Stimulated activated CD8-positive, alpha-beta memory T cell treated with anti-CD3 and anti-CD28 coated beads, Interleukin-7, amount 100 ng/mL, for 48 hours (primary cell): Measurements from ENCODE around the gene MED10.

Source experiments
- DNase-seq, 2 donors: peaks; one replicate each; pipeline ENCODE4 v3.0.0-alpha.2; 2020; ENCODE audit warnings: low read depth in 1 of 2; ENCODE audit errors: extremely low read depth in 1 of 2

MED10 gene

DNA sequence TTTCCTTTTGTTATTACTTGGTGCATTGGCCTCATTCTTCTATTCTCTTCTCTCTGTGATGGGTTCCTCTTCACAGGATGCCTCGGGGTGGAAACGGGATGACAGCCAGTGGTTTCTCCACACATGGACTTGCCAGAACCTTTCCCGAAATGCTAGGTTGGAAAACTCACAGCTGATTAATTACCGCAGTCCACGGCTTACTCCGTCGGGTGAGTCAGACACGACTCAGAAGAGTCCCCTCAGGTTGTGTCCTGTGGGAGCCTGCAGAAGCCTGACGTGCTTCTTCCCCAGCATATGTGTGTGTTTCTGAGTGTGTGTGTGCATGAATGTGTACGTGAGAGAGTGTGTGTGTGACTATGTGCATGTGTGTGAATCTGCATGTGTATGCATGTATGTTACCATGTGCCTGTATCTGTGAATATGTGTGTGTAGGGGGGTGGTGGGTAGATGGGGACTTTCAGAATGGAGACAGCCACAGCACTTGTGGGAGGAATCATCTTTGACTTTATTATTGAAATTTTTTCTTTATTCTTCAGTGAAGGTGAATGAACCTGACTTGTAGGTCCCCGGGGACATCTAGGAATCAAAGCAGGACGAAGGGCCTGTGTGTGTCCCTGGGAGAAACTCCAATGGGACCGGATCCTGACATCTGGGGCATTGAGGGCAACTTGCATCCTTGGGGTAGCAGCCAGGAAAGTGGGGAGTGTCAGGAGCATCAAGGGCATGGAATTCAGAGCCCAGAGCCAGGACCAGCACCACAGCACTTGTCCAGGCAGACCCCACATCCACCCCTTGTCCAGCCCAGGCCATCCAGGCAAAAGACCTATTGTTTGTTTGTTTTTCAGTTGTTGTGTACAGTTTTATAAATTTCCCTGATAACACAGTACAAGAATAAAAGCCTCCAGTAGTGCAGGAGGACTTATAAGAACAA, 21.9 kb upstream of the MED10 start:
- DNase-seq = no peak

DNA sequence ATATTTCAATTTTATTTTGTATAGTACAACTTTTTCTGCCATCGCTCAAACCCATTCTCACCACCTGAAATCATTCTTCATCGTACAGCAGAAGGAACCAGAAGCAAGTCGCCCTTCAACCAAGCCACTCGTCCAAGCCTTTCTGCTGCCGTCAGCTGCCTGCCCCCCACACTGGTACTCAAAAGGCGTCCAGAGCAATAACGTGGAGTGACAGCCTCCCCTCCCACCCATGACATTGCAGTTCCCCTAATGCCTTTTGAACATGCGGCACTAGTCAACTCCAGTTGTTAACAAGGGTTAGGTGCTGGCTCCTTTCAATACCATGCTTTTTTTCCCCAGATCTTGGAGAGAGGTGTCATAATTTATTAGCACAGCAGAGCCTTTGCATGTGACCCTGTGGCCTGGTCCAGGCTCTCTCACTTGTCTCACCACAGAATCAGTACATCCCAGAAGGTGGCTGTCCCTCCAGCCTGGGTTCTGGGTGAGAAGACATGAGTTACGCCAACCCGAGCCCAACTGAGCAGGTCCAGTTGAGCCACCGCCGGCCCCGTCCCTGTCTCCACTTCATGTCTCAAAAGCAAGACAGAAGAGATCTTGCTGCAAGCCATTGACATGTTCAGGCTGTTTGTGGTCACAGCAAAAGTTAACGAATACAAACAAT, 20.4 kb upstream of the MED10 start:
- DNase-seq = no peak

DNA sequence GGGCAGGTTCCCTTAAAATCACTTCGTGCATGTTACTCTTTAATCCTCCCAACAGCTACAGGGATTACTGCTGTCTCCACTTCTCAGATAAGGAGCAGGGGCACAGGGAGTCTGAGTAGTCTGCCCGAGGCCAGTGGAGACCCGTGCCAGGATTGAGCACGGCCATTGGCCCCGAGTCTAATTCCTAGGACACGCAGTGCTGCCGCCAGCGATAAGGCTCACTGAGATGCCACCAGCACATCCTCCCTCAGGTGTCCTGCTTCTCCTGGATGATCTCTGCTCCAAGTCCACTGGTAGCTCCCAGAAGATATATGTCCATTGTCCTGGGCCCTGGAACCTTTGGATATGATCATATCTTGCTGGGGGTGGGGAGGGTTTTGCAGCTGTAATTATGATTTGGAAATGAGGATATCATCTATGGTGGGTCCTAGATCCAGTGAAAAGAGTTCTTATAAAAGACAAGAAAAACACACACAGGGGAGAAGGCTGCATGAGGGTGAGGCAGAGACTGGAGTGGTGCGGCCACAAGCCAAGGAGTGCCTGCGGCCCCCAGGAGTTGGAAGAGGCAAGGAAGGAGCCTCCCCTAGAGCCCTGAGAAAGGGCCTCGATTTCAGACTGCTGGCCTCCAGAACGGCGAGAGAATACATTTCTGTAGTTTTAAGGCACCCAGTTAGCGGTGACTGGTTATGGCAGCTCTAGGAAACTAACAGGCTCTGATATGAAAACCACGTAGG, 19.4 kb upstream of the MED10 start:
- no peak for DNase-seq

DNA sequence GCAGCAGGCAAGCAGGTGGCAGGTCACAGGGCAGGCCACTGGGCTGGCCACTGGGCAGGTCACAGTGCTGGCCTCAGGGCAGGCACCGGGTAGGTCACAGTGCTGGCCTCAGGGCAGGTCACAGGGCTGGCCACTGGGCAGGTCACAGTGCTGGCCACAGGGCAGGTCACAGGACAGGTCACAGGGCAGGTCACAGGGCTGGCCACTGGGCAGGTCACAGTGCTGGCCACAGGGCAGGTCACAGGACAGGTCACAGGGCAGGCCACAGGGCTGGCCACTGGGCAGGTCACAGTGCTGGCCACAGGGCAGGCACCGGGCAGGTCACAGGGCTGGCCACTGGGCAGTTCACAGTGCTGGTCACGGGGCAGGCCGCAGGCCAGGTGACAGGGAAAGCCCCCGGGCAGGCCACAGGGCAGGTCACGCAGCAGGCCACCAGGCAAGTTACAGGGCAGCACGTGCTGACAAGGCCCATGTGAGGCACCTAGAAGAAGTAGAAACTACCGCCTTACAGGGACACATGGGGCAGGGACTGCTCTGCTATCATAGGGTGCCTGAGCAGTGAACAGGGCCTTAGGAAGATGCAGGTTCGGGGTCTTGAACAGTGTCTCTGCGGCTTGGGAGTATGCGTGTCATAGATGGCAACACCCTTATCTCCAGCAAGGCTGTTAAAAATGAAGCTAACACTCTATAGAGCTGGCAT, 18.6 kb upstream of the MED10 start:
- DNase-seq = no peak

DNA sequence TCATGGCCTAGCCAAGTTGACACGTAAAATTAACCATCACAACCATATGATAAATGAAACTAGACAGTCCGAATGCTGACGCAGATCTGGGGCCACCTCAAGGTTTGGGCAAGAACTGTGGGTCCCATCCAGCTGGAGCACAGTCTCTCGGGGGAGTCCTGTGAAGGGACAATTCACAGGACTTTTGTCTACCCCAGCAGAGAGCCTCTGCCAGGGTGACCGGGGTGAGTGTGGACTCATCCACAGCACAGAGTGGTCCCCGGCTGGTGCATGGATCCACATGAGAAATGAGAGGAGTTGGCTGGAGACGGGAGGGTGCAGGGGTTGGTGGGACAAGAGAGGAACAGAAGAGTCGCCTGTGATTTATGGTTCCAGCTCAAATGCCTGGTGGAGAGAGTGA, 17.7 kb upstream of the MED10 start:
- no peak for DNase-seq

DNA sequence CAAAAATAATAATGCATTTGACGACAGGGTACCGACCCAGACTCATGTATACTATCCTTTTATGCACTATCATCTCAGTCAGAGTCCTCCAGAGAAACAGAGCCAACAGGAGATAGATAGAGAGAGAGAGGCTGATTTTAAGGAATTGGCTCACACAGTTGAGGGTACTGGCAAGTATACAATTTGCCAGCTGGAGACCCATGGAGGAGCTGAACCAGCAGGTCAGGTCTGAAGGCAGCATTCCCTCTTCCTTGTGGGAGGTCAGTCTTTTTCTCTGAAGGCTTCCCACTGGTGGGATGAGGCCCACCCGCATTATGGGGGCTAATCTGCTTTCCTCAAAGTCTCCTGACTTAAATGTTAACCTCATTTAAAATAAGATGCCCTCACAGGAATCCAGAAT, 17.3 kb upstream of the MED10 start:
- no peak for DNase-seq

DNA sequence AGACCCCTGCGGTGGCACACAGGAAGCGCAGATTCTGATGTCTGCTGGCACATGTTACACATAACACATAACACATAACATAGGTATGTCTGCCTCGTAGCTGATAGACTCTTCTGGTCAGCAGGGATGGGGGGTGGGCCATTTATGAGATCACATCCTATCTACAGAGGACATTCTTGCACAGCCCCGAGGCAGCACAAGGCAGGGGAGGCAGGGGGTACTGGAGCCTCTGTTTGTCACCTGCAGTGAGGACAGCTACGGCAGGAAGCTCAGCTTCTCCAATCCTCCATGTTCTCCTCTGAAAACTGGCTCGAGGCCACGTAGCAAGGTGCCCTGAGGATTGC, 16.7 kb upstream of the MED10 start:
- no peak for DNase-seq

DNA sequence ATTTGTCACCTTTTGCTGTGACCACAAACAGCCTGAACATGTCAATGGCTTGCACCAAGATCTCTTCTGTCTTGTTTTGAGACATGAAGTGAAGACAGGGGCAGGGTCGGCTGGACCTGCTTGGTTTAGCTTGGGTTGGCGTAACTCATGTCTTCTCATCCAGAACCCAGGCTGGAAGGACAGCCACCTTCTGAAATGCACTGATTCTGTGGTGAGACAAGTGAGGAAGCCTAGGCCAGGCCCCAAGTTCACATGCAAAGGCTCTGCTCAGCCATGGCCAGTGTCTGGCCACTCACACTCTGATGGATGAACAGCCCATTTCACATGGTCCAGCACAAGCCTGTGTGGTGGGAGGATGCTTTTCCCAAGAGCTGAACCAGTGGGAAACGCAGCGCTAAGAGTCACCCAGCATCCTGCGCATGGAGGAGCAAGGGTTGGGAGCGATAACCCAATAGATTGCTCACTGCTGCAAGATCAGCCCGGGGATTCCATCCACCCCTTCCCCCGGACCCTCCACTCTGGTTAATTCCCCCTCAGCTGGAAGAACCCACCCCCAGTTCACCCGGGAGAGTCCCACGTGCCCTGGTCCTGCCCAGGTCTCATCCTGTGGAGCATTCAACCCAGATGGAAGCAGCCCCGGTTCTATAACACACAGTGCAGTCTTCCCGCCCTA, 16.2 kb upstream of the MED10 start:
- DNase-seq = no peak

DNA sequence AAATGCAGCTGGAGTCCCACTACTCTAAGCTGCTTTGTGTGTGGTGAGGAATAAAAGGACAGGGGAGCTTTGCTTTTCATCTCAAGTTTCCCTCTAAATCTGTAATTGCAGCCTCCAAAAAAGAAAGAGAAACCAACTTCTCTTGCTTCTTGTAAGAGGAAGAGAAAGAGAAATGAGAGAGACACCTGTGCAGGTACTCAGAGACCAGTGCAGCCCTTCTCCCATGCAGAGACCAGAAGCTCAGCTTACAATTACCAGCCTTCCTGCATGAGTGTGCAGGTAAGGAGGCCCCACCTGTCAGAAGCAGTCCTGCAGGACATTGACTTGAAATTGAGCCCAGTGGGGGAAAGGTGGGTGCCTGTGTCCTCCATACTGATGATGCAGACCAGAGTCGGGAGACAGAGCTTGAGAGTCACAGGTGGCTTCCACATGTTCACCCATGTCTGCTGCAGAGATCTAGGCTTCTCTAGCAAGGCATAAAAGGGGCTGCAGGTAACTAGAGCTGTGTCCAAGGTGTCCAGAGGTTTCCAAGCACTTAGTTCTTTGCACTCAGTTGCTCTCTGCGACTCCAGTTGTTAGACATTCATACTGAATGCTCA, 15.3 kb upstream of the MED10 start:
- DNase-seq = no peak

DNA sequence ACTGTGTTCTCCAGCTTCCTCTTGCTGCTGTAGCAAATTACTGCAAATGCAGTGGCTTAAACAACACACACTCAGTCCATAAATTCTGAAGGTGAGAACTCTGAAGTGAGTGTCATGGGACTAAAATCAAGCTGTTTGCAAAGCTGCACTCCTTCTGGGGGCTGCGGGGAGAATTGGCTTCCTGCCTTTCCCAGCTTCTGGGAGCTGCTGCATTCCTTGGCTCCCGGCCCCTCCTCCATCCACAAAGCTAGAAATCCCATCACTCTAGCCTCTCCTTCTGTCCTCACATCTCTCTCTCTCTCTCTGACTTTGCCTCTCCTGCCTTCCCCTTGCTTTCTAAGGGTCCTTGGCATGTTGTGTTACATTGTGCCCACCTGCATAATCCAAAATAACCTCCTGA, 14.2 kb upstream of the MED10 start:
- no peak for DNase-seq

DNA sequence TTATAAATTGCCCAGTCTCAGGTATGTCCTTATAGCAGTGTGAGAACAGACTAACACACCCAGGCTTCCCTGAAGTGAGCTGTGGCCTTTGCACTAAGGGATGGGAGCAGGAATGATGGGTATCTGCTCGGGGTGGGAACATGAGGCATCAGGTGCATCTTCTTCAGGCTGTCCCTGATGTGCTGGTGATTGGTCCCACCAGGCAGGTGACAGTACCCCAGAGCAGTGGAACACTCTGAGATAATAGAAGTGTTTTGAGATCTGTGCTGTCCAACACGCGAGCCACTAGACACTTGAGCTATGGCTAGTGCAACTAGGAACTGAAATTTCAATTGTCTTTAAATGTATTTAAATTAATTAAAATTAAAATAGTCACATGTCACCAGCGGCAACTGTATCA, 12.8 kb upstream of the MED10 start:
- DNase-seq = no peak

DNA sequence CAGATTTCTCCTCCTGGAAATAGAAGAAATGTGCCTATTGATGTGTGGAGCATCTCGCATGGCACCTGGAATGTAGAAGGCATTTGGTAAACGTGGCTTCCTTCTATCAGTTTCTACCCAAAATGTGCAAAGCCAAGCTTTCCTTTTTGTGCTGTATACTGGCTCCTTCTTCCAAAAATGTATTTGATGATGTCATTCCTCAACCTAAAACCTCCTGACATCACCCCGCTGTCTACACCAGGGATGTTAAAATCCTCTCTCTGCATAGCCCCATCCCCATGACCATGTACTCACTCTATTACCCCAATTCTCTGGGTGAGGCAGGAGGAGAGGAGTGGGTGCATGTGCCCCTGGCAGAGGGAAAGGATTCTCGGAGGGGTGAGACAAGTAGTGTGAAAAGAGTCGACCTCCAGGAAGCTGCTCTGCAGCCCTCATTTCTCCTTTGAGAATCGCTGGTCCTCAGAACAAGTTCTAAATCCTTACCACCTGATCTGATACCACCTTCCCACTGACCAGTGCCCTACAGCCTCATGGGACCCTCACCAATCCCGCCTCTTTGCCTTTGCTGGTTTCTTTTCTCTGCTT, 11.7 kb upstream of the MED10 start:
- DNase-seq = no peak

DNA sequence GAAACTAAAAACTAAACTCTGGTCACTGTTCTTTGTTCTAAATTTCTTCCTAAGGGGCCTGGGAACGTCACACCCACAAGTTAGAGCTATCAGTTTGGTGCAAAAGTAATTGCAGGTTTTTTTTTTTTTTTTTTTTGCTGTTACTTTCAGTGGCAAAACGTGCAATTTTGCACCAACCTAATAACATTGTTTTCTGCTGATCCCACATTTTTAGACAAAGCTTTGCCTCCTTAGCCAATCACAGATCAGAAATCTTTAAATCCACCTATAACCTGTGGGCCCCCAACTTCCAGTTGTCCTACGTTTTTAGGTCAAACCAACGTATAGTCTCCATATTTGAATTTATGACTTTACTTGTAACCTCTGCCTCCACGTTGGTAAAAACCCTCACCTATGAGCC, 11.1 kb upstream of the MED10 start:
- no peak for DNase-seq

DNA sequence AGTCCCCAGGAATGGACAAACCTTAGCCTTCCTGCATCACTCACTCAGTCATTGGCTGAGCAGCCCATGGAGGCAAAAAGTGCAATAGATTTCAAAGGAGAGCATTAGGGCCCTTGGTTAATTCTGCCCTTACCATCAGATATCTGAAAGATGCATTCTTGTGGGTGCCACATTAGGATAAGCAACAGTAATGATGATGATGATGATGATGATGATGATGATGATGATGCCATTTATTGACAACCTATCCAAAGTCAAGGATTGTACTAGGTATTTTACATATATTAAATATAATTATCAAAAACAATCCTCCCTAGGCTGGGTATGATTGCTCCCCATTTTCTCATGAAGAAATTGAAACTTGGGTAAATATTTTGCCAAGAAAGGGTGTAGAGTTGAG, 9.6 kb upstream of the MED10 start:
- DNase-seq = no peak

DNA sequence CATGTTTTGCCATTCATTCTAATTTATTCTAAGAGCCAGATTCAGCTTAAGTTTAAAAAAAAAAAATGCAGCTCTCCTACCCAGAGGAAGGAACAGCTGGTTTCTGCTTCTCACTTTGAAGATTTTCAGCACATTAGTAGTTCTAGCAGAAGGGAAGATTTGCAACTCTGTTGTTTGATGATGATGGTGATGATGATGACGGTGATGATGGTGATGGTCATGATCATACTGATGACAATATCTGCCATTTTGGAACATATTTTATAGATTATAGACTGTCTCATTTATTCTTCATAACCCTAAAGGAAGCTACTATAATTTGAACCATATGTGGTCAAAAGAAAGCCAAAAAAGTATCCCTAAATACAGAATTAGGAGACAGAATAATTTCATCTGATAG, 7.9 kb upstream of the MED10 start:
- no peak for DNase-seq

DNA sequence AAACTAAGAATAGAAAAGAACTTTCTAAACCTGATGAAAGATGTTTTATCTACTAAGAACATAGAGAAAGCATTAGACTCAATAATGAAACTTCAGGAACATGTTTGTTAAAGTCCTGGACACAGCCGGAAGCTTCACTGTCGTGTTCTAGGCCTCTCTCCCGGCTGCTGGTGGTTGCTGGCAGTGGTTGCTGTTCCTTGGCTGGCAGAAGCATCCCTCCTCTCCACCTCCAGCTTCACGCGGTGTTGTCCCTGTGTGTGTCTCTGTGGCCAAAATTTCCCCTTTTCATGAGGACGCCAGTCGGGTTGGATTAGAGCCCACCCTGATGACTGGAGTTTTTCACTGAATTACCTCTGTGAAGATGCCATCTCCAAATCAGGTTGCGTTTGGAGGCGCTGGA, 6.5 kb upstream of the MED10 start:
- no peak for DNase-seq

DNA sequence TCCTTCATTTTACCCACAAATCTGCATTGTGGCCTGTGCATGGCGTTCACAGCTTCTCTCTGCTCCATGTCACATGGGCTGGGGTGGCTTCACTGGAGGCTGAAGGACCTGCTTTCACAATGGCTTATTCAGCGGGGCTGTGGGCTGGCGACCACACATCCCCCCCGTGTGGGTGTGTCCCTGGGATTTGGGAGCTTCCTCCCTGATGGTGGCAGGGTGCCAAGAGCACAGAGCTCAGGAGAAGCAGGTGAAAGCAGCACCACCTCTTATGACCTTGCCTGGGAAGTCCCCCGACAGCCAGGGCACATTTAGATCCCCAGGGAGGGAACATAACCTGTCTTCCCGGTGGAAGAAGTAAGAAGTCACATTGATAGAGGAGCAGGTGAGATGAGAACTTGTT, 5.0 kb upstream of the MED10 start:
- no peak for DNase-seq

DNA sequence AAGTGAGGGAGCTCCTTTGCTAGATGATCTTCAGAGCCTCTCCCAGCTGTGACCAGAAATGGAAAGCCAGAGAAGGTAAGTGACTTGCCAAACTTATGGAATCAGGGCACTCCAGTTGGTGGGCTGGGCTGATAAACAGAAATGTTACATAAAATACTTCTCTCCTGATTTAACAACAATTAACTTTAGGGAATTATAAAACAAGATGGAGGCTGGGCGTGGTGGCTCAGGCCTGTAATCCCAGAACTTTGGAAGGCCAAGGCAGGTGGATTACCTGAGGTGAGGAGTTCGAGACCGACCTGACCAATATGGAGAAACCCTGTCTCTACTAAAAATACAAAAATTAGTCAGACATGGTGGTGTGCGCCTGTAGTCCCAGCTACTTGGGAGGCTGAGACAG, 899 bp upstream of the MED10 start:
- no peak for DNase-seq

DNA sequence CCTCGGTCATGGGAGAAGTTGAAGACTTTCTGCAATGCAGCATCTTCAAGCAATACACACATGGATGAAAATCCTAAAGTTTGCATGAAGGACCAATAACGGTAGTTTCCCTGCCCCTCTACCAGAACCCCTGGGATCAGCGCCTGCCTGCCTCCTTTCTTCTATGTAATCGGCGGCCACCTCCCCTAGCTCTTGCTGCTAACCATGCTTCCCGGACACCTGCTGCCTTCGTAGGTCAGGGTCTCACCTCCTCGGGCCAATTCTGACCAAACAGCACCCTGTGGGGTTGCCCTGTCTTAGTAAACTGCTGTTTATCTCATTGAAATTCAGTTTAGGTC, 388 bp upstream of the MED10 start:
- DNase-seq = no peak

DNA sequence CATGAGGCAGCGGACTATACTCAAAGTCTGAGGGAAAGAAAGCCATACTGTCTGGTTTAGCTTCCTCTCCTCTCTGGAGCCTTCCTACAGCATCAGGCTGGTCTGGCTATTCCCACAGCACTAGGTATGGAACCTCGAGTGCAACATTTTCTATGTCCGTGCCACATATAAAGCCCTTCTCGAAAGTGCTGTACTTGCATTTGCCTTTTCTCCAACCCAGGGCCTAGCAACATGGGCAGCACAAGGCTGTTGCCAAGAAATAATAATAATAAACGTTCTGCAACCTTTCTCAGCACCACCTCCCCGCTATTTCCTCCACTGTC, 804 bp downstream of the MED10 start:
- no peak for DNase-seq
